ENCODE results near the gene SPAG9.
"Not testable (repeated sequence)": the region's sequence is repeated elsewhere in the genome, so short reads cannot be mapped to it uniquely, and the experiment has no call there.

Gene SPAG9

GRCh38 chr17:50943575-50943933 is 177.1 kb downstream of the SPAG9 start:
- no peak for DNase-seq
- H2BK15ac ChIP-seq (replicated peaks; ENCODE audit: low read depth), result no peak overlapping the region
- no peaks in the 10 kb centered on the region for H3K79me1 ChIP-seq (ENCODE audit: low read length)
- H3K79me2 ChIP-seq (ENCODE audit: control insufficient read depth, insufficient read depth, low read length), result no peaks in the 10 kb centered on the region
- no peak overlapping the region for H3K4ac ChIP-seq (ENCODE audit: low read depth, low read length)
- H3K23ac ChIP-seq (ENCODE audit: low read length), result no peak overlapping the region
- H3K4me1 ChIP-seq (ENCODE audit: control insufficient read depth, low read depth, low read length), result no peaks in the 10 kb centered on the region
- no peak overlapping the region for H2BK120ac ChIP-seq (ENCODE audit: low read depth, low read length)
- H4K5ac ChIP-seq (ENCODE audit: low read length), result no peak overlapping the region
- H3K27ac ChIP-seq (ENCODE audit: low read depth, low read length), result no peak overlapping the region
- no peak overlapping the region for H3K4me2 ChIP-seq (ENCODE audit: low read length)
- no peak overlapping the region for H4K8ac ChIP-seq (ENCODE audit: low read depth, low read length)
- H2AK5ac ChIP-seq (ENCODE audit: low read length), result no peak overlapping the region
- H3K27me3 ChIP-seq (ENCODE audit: insufficient read depth, low read length, poor library complexity), result no peaks in the 10 kb centered on the region
- no peaks in the 10 kb centered on the region for H3K36me3 ChIP-seq (ENCODE audit: control insufficient read depth, insufficient read depth, low read length)
- no peak overlapping the region for H3K9ac ChIP-seq (ENCODE audit: low read length)
- H3K4me3 ChIP-seq (ENCODE audit: low read length), result no peak overlapping the region
- WGBS (ENCODE audit: extremely low coverage, insufficient coverage, low lambda C conversion rate), result no CpG with 5 or more reads among the region's 8 CpGs
- H3K56ac ChIP-seq (ENCODE audit: low read length), result no peak overlapping the region
- no peak overlapping the region for H3K18ac ChIP-seq (ENCODE audit: low read length)
- no peak overlapping the region for H2BK5ac ChIP-seq (ENCODE audit: low read length)

DNA sequence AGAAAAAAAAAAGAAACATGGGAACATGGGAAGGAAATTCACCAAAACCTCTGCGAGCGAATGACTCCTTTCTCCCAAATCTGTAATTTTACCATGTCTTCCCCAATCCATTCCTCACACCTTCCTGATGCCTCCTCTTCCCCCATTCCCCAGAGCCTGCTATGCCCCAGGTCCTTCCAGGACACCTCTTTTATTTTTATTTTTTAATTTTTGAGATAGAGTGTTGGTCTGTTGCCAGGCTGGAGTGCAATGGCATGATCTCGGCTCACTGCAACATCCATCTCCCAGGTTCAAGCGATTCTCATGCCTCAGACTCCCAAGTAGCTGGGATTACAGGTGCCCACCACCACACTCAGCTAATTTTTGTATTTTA is 179.0 kb downstream of the SPAG9 start:
- H4K5ac ChIP-seq (ENCODE audit: low read length); H3K27me3 ChIP-seq (ENCODE audit: insufficient read depth, low read length, poor library complexity); H3K4me3 ChIP-seq (ENCODE audit: low read length); H4K8ac ChIP-seq (ENCODE audit: low read depth, low read length); H2BK15ac ChIP-seq (replicated peaks; ENCODE audit: low read depth); H3K27ac ChIP-seq (ENCODE audit: low read depth, low read length); H2BK120ac ChIP-seq (ENCODE audit: low read depth, low read length); H3K9ac ChIP-seq (ENCODE audit: low read length); DNase-seq; H2BK5ac ChIP-seq (ENCODE audit: low read length); H2AK5ac ChIP-seq (ENCODE audit: low read length); H3K4ac ChIP-seq (ENCODE audit: low read depth, low read length); H3K79me1 ChIP-seq (ENCODE audit: low read length); H3K23ac ChIP-seq (ENCODE audit: low read length); H3K79me2 ChIP-seq (ENCODE audit: control insufficient read depth, insufficient read depth, low read length); H3K4me1 ChIP-seq (ENCODE audit: control insufficient read depth, low read depth, low read length); H3K36me3 ChIP-seq (ENCODE audit: control insufficient read depth, insufficient read depth, low read length); H3K56ac ChIP-seq (ENCODE audit: low read length); H3K18ac ChIP-seq (ENCODE audit: low read length); H3K4me2 ChIP-seq (ENCODE audit: low read length): not testable (repeated sequence)
- no CpG with 5 or more reads among the region's 4 CpGs for WGBS (ENCODE audit: extremely low coverage, insufficient coverage, low lambda C conversion rate)

DNA sequence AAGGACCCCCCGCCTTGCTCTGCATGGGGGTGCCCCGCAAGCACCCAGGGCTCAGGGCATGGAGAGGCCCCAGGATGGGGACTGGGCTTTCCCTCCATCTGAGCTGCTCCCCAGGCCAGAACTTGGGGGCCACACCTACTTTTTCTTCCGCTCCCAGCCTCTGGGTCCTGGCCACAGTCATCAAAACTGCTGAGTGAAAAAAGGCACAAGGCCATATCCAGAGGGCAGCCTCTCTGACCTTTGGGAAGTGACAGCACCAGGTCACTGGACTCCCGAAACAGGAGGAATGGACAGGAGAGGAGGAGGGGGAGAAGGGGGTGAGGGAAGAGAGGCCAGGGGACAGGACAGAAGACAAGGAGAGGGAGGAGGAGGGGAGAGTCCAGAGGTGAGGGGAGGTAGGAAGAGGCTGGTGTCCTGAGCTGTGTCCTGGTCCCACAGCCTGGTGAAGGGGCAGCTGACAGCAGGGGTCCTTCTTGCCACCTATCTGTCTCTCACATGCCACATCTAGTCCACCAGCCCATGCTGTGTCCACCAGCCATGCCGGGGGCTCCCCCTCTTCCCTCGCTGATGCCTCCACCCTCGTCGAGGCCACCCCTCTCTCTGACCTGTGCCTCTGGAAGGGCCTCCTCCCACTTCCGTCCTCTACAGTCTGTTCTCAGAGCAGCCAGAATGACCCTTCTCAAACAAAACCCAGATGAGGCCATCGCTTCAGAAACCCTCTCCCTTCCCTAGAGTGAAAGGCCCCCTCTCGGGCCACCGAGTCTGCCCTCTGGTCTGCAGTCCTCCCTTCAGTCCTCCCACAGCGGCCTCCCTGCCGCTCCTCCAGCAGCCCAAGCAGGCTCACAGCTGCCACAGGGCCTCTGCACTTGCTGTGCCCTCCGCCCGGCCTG is 180.6 kb downstream of the SPAG9 start:
- H3K18ac ChIP-seq (ENCODE audit: low read length), result no peak overlapping the region
- H4K5ac ChIP-seq (ENCODE audit: low read length), result no peak overlapping the region
- H2BK5ac ChIP-seq (ENCODE audit: low read length), result no peak overlapping the region
- H3K9ac ChIP-seq (ENCODE audit: low read length), result no peak overlapping the region
- no peak overlapping the region for H3K4ac ChIP-seq (ENCODE audit: low read depth, low read length)
- H3K79me2 ChIP-seq (ENCODE audit: control insufficient read depth, insufficient read depth, low read length), result no peaks in the 10 kb centered on the region
- H3K36me3 ChIP-seq (ENCODE audit: control insufficient read depth, insufficient read depth, low read length), result no peaks in the 10 kb centered on the region
- no peak overlapping the region for H3K23ac ChIP-seq (ENCODE audit: low read length)
- H3K4me2 ChIP-seq (ENCODE audit: low read length), result no peak overlapping the region
- no peaks in the 10 kb centered on the region for H3K79me1 ChIP-seq (ENCODE audit: low read length)
- DNase-seq, result no peak
- H3K4me3 ChIP-seq (ENCODE audit: low read length), result no peak overlapping the region
- no CpG with 5 or more reads among the region's 16 CpGs for WGBS (ENCODE audit: extremely low coverage, insufficient coverage, low lambda C conversion rate)
- no peak overlapping the region for H2BK120ac ChIP-seq (ENCODE audit: low read depth, low read length)
- no peaks in the 10 kb centered on the region for H3K4me1 ChIP-seq (ENCODE audit: control insufficient read depth, low read depth, low read length)
- no peaks in the 10 kb centered on the region for H3K27me3 ChIP-seq (ENCODE audit: insufficient read depth, low read length, poor library complexity)
- H3K27ac ChIP-seq (ENCODE audit: low read depth, low read length), result no peak overlapping the region
- H2AK5ac ChIP-seq (ENCODE audit: low read length), result no peak overlapping the region
- no peak overlapping the region for H2BK15ac ChIP-seq (replicated peaks; ENCODE audit: low read depth)
- no peak overlapping the region for H4K8ac ChIP-seq (ENCODE audit: low read depth, low read length)
- H3K56ac ChIP-seq (ENCODE audit: low read length), result no peak overlapping the region

DNA sequence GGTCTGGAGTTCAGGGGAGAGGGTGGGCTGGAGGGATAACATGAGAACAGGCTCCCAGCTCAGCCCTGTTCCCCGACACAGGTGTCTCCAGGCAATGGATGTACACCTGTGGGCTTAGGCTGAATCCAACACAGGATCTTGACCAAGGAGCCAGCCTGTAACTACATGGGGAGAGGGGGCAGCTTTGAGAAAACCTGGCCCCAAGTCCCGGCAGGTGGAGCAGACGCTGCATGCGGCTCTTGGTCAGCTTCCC is 181.2 kb downstream of the SPAG9 start:
- Histone ChIP-seq H3K9ac (ENCODE audit: low read length) (no peak overlapping the region), H3K23ac (ENCODE audit: low read length) (no peak overlapping the region), H3K36me3 (ENCODE audit: control insufficient read depth, insufficient read depth, low read length) (no peaks in the 10 kb centered on the region), H3K79me1 (ENCODE audit: low read length) (no peaks in the 10 kb centered on the region), H3K27me3 (ENCODE audit: insufficient read depth, low read length, poor library complexity) (no peaks in the 10 kb centered on the region), H3K27ac (ENCODE audit: low read depth, low read length) (no peak overlapping the region), H4K5ac (ENCODE audit: low read length) (no peak overlapping the region), H2BK15ac (replicated peaks; ENCODE audit: low read depth) (no peak overlapping the region), H3K4ac (ENCODE audit: low read depth, low read length) (no peak overlapping the region), H3K79me2 (ENCODE audit: control insufficient read depth, insufficient read depth, low read length) (no peaks in the 10 kb centered on the region), H2BK5ac (ENCODE audit: low read length) (no peak overlapping the region), H3K18ac (ENCODE audit: low read length) (no peak overlapping the region), H4K8ac (ENCODE audit: low read depth, low read length) (no peak overlapping the region), H3K4me3 (ENCODE audit: low read length) (no peak overlapping the region), H3K4me1 (ENCODE audit: control insufficient read depth, low read depth, low read length) (no peaks in the 10 kb centered on the region), H3K56ac (ENCODE audit: low read length) (no peak overlapping the region), H3K4me2 (ENCODE audit: low read length) (no peak overlapping the region), H2AK5ac (ENCODE audit: low read length) (no peak overlapping the region), H2BK120ac (ENCODE audit: low read depth, low read length) (no peak overlapping the region)
- DNase-seq, result no peak
- no CpG with 5 or more reads among the region's 4 CpGs for WGBS (ENCODE audit: extremely low coverage, insufficient coverage, low lambda C conversion rate)

DNA sequence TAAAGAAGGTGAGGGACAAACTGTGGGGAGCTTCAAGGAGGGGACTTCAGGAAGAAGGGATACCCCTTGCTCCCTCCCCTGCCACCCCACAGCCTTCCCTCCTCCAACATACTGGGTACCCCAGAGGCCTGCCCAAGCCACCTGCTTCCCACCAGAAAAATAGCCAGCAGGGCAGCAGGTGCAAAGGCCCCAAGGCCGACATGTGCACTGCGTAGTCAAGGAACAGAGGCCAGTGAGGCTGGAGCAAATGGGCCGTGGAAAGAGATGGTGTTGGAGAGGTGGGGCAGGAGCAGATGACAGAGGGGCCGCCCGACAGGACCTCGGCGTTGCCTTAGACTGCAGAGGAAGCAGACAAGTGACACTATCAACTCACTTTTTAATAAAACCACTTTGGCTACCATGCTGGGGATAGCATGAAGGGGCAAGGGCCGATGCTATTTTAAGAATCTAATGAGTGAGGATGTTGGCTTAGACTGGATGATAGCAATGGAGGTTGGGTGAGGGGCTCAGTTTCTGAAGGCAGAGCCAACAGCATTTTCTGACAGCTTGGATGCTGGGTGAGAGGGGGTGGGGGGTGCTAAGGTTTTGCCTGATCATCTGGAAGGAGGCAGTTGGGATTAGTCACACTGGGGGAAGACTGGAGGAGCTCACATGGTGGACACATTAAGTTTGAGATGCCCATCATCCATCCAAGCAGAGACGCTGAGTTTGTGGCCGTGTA is 181.7 kb downstream of the SPAG9 start:
- H3K27ac ChIP-seq (ENCODE audit: low read depth, low read length), result no peak overlapping the region
- H3K4me3 ChIP-seq (ENCODE audit: low read length), result no peak overlapping the region
- no peak overlapping the region for H2AK5ac ChIP-seq (ENCODE audit: low read length)
- no peak overlapping the region for H2BK15ac ChIP-seq (replicated peaks; ENCODE audit: low read depth)
- no peak overlapping the region for H3K56ac ChIP-seq (ENCODE audit: low read length)
- H3K79me1 ChIP-seq (ENCODE audit: low read length), result no peaks in the 10 kb centered on the region
- H3K36me3 ChIP-seq (ENCODE audit: control insufficient read depth, insufficient read depth, low read length), result no peaks in the 10 kb centered on the region
- no peaks in the 10 kb centered on the region for H3K27me3 ChIP-seq (ENCODE audit: insufficient read depth, low read length, poor library complexity)
- H3K23ac ChIP-seq (ENCODE audit: low read length), result no peak overlapping the region
- H3K18ac ChIP-seq (ENCODE audit: low read length), result no peak overlapping the region
- H3K4me2 ChIP-seq (ENCODE audit: low read length), result no peak overlapping the region
- no peak overlapping the region for H3K9ac ChIP-seq (ENCODE audit: low read length)
- H4K8ac ChIP-seq (ENCODE audit: low read depth, low read length), result no peak overlapping the region
- H3K4me1 ChIP-seq (ENCODE audit: control insufficient read depth, low read depth, low read length), result no peaks in the 10 kb centered on the region
- no CpG with 5 or more reads among the region's 10 CpGs for WGBS (ENCODE audit: extremely low coverage, insufficient coverage, low lambda C conversion rate)
- no peak overlapping the region for H4K5ac ChIP-seq (ENCODE audit: low read length)
- H3K79me2 ChIP-seq (ENCODE audit: control insufficient read depth, insufficient read depth, low read length), result no peaks in the 10 kb centered on the region
- no peak overlapping the region for H2BK120ac ChIP-seq (ENCODE audit: low read depth, low read length)
- H3K4ac ChIP-seq (ENCODE audit: low read depth, low read length), result no peak overlapping the region
- no peak overlapping the region for H2BK5ac ChIP-seq (ENCODE audit: low read length)
- DNase-seq, result no peak

DNA sequence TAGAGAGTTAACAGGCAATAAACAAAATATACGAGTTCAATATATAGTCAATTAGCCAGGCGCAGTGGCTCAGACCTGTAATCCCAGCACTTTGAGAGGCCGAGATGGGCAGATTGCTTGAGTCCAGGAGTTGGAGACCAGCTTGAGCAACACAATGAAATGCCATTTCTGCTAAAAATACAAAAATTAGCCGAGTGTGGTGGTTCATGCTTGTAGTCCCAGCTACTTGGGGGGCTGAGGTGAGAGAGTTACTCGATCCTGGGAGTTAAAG is 184.7 kb downstream of the SPAG9 start:
- Histone ChIP-seq H3K4ac (ENCODE audit: low read depth, low read length) (no peak overlapping the region), H3K27me3 (ENCODE audit: insufficient read depth, low read length, poor library complexity) (no peaks in the 10 kb centered on the region), H3K4me1 (ENCODE audit: control insufficient read depth, low read depth, low read length) (no peaks in the 10 kb centered on the region), H3K4me3 (ENCODE audit: low read length) (no peak overlapping the region), H2AK5ac (ENCODE audit: low read length) (no peak overlapping the region), H3K9ac (ENCODE audit: low read length) (no peak overlapping the region), H2BK5ac (ENCODE audit: low read length) (no peak overlapping the region), H3K27ac (ENCODE audit: low read depth, low read length) (no peak overlapping the region), H3K4me2 (ENCODE audit: low read length) (no peak overlapping the region), H3K23ac (ENCODE audit: low read length) (no peak overlapping the region), H4K8ac (ENCODE audit: low read depth, low read length) (no peak overlapping the region), H2BK15ac (replicated peaks; ENCODE audit: low read depth) (no peak overlapping the region), H2BK120ac (ENCODE audit: low read depth, low read length) (no peak overlapping the region), H3K79me1 (ENCODE audit: low read length) (no peaks in the 10 kb centered on the region), H3K18ac (ENCODE audit: low read length) (no peak overlapping the region), H3K36me3 (ENCODE audit: control insufficient read depth, insufficient read depth, low read length) (no peaks in the 10 kb centered on the region), H3K56ac (ENCODE audit: low read length) (peak overlapping the region; percentile 42), H4K5ac (ENCODE audit: low read length) (no peak overlapping the region), H3K79me2 (ENCODE audit: control insufficient read depth, insufficient read depth, low read length) (no peaks in the 10 kb centered on the region)
- DNase-seq, result no peak
- no CpG with 5 or more reads among the region's 5 CpGs for WGBS (ENCODE audit: extremely low coverage, insufficient coverage, low lambda C conversion rate)
